Fibroblast of mammary gland (primary cell): ENCODE results near the gene PTPN3.
"Not testable (repeated sequence)": the region's sequence is repeated elsewhere in the genome, so short reads cannot be mapped to it uniquely, and the experiment has no call there.

Experiments
- DNase-seq: peaks from one replicate; pipeline ENCODE4 v3.0.0-alpha.2; 2010; ENCODE audit warnings: low read depth
- H3K4me3 ChIP-seq: 2 replicates; pipeline ENCODE4 v1.5.1; 2011; ENCODE audit warnings: low read depth, mild to moderate bottlenecking, low read length, moderate library complexity; ENCODE audit not compliant: control insufficient read depth
- CTCF ChIP-seq: conservative IDR thresholded peaks from 2 replicates; pipeline ENCODE4 v1.5.1; 2011; ENCODE audit warnings: low read depth, low read length, inconsistent platforms; ENCODE audit not compliant: control insufficient read depth, insufficient read depth

Gene PTPN3

GRCh38 chr9:109381011-109381729, 116.9 kb downstream of the PTPN3 start:
- TF ChIP-seq CTCF: no peak
- DNase-seq: peak; percentile 28
- H3K4me3 ChIP-seq: no peak overlapping the region

DNA sequence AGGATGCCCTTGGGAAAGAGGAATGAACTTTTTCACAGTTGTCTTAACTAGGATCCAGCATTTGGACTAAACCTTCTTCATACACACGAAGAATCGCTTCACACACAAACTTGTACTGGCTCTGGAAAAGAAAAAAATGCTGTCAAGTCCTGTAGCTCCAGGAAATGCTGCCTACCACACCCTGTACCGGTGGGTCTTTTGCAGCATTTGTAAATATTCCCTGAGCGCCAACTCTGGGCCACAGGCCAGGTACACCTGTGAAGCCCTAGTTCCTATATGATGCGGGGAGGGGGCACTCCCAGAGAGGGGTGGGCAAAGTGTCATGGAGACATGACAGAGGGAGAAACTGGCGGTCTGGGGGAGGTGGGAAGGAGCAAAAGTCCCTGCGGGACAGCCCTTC, 118.6 kb downstream of the PTPN3 start:
- H3K4me3 ChIP-seq: no peak overlapping the region
- DNase-seq: no peak
- TF ChIP-seq CTCF: no peak

DNA sequence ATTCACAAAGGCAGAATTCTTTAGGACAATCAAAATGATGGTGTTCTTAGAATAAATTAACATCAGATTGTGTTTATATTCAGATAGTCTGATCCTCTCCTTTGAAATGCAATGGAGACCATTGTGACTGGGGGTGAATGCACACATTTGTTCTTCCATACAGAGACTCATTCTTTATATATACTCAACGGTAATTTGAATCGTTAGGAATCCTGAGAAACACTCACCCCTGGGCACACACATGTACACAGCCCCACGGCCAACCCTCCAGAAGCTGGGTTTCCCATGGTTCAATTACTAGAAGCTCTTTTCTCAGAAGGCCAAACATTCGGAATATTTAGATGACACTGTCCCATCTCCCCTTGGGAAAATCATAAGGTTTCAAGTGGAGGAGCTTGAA, 119.8 kb downstream of the PTPN3 start:
- no peak for TF ChIP-seq CTCF
- H3K4me3 ChIP-seq: no peak overlapping the region
- DNase-seq: no peak

DNA sequence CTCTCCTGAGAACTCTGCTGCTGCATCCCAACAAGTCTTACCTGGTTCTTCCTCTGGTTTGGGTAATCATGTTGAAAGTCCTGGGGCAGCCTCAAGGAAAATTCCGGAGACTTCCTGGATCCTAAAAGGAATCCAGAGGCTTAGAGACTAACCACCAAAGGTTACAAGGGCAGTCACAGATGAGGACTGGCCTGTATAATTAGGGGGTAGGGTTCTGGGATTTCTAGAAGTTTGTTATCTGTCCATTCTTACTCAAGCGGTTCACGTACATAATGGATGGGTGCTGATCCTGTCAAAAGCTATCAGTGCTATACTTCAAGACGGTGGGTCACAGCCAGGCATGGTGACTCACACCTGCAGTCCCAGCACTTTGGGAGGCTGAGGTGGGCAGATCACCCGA, 125.9 kb downstream of the PTPN3 start:
- TF ChIP-seq CTCF: no peak
- no peak overlapping the region for H3K4me3 ChIP-seq
- DNase-seq: no peak

- no peak for DNase-seq
- TF ChIP-seq CTCF: no peak
- no peak overlapping the region for H3K4me3 ChIP-seq
Observed at GRCh38 chr9:109371374-109371773, 126.7 kb downstream of the PTPN3 start.

DNA sequence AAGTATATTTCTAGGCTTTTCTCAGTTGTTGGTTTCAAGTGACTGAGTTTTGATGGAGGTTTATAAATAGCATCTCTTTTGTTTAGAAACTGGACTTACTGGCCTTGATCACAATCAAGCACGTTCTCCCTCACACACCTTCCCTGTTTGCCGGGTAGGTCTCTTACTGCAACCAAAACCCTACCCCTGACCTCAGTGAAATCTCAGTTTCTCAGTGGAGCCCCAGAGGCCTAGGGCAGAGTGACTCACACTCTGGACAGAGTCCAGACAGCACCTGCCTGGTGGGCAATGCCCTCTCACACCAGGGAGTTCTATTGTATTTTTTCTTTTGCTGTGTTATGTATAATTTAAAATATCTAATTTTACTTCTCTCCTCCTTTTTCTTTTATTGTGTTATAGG, 128.8 kb downstream of the PTPN3 start:
- H3K4me3 ChIP-seq: no peak overlapping the region
- no peak for TF ChIP-seq CTCF
- DNase-seq: no peak

- no peak for TF ChIP-seq CTCF
- no peak overlapping the region for H3K4me3 ChIP-seq
- DNase-seq: no peak
Observed at GRCh38 chr9:109360771-109361170, 137.3 kb downstream of the PTPN3 start.

DNA sequence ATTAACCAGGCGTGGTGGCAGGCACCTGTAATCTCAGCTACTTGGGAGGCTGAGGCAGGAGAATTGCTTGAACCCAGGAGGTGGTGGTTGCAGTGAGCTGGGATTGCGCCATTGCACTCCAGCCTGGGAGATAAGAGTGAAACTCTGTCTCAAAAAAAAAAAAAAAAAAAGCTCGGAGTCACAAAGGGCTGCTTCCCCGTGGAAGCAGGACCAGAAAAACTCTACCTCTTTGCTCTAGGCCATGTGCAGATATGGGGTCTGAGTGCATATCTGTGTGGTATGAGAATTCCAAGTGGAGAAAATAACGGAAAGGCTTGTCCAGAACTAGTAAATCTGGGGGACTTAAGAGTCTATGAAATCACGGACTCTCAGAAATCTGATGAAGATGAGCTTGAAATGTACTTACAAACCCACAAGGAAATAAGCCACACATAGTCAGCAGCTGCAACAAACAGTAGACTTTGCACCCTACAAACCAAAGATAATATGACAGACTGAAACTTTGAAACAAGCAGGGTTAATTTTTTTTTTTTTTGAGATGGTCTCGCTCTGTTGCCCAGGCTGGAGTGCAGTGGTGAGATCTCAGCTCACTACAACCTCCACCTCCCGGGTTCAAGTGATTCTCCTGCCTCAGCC, 139.0 kb downstream of the PTPN3 start:
- DNase-seq, H3K4me3 ChIP-seq: not testable (repeated sequence)
